Skeletal muscle tissue (tissue), 4 donors: ENCODE results near the gene XKR8. TPM values are rescaled to one million over a fixed set of nuclear protein-coding genes. Genes with fewer than 3 reads are reported as not detected.

ENCODE experiments used
- H3K27ac ChIP-seq: one replicate; pipeline ENCODE4 v1.7.0; 2013; ENCODE audit warnings: mild to moderate bottlenecking, low read depth, low read length, inconsistent platforms
- H3K27me3 ChIP-seq, 3 donors: one replicate each; pipeline ENCODE4 v1.7.0; 2013; ENCODE audit warnings: low read length in 3 of 3; ENCODE audit not compliant: control insufficient read depth in 3 of 3, insufficient read depth in 3 of 3
- H3K36me3 ChIP-seq, 3 donors: one replicate each; pipeline ENCODE4 v1.7.0; 2013; ENCODE audit warnings: low read length in 3 of 3; ENCODE audit not compliant: control insufficient read depth in 3 of 3, insufficient read depth in 3 of 3
- H3K4me1 ChIP-seq, 3 donors: one replicate each; pipeline ENCODE4 v1.7.0; 2013; ENCODE audit warnings: low read length in 3 of 3, mild to moderate bottlenecking in 3 of 3; ENCODE audit not compliant: control insufficient read depth in 3 of 3, insufficient read depth in 3 of 3
- H3K4me3 ChIP-seq, 3 donors: one replicate each; pipeline ENCODE4 v1.7.0; 2013; ENCODE audit warnings: low read length in 3 of 3
- H3K9ac ChIP-seq, 3 donors: one replicate each; pipeline ENCODE4 v1.7.0; 2013; ENCODE audit warnings: low read length in 3 of 3, mild to moderate bottlenecking in 3 of 3, moderate library complexity in 2 of 3, low read depth in 1 of 3
- H3K9me3 ChIP-seq, 3 donors: one replicate each; pipeline ENCODE4 v1.7.0; 2013; ENCODE audit warnings: low read length in 3 of 3; ENCODE audit not compliant: control insufficient read depth in 3 of 3
- total RNA-seq: library from RNA; depleted of rRNA; stranded (reverse); fragments of >200 nt; gene quantifications from one replicate; pipeline ENCODE4 v1.2.3, GENCODE V29; 2014
- donor health status: Osteomylitis.

XKR8 gene
- total RNA-seq, 1 donor from 2014 or later: 2.6 TPM

GRCh38 chr1:27936370-27936769, 23.4 kb upstream of the XKR8 start:
- no peak overlapping the region for H3K4me3 ChIP-seq
- H3K27me3 ChIP-seq: peaks cover 14 to 33% (median 17%) of the 10 kb centered on the region in 3 donors
- H3K9me3 ChIP-seq: no peaks in the 10 kb centered on the region
- no peak overlapping the region for H3K27ac ChIP-seq
- no peak overlapping the region for H3K9ac ChIP-seq
- peaks cover 0 to 9% (median 8%) of the 10 kb centered on the region in 3 donors for H3K4me1 ChIP-seq
- H3K36me3 ChIP-seq: no peaks in the 10 kb centered on the region

- H3K27ac ChIP-seq: no peak overlapping the region
- H3K36me3 ChIP-seq: no peaks in the 10 kb centered on the region
- H3K9ac ChIP-seq: no peak overlapping the region
- no peak overlapping the region for H3K4me3 ChIP-seq
- peaks cover 0 to 9% (median 8%) of the 10 kb centered on the region in 3 donors for H3K4me1 ChIP-seq
- no peaks in the 10 kb centered on the region for H3K9me3 ChIP-seq
- H3K27me3 ChIP-seq: peaks cover 14 to 33% (median 17%) of the 10 kb centered on the region in 3 donors
These were observed 22.3 kb upstream of the XKR8 start for GRCh38 chr1:27937524-27937836.

GRCh38 chr1:27938488-27938887, 21.3 kb upstream of the XKR8 start:
- H3K36me3 ChIP-seq: no peaks in the 10 kb centered on the region
- H3K27me3 ChIP-seq: peaks cover 14 to 33% (median 17%) of the 10 kb centered on the region in 3 donors
- no peak overlapping the region for H3K27ac ChIP-seq
- no peaks in the 10 kb centered on the region for H3K9me3 ChIP-seq
- H3K4me3 ChIP-seq: no peak overlapping the region
- H3K4me1 ChIP-seq: peaks cover 0 to 9% (median 8%) of the 10 kb centered on the region in 3 donors
- H3K9ac ChIP-seq: no peak overlapping the region

- H3K9me3 ChIP-seq: no peaks in the 10 kb centered on the region
- H3K27ac ChIP-seq: no peak overlapping the region
- H3K27me3 ChIP-seq: peaks cover 6 to 27% (median 13%) of the 10 kb centered on the region in 3 donors
These were observed 19.5 kb upstream of the XKR8 start for GRCh38 chr1:27940297-27940696.

GRCh38 chr1:27940870-27941560, 18.8 kb upstream of the XKR8 start:
- Histone ChIP-seq H3K27ac (no peak overlapping the region), H3K27me3 (peaks cover 0 to 22% (median 8%) of the 10 kb centered on the region in 3 donors), H3K4me1 (no peaks in the 10 kb centered on the region), H3K4me3 (no peak overlapping the region), H3K36me3 (no peaks in the 10 kb centered on the region), H3K9ac (no peak overlapping the region), H3K9me3 (no peaks in the 10 kb centered on the region)

More at GRCh38 chr1:27940297-27940696, 19.5 kb upstream of the XKR8 start:
- no peak overlapping the region for H3K4me3 ChIP-seq
- H3K36me3 ChIP-seq: no peaks in the 10 kb centered on the region
- peaks cover 0 to 4% (median under 1%) of the 10 kb centered on the region in 3 donors for H3K4me1 ChIP-seq
- H3K9ac ChIP-seq: no peak overlapping the region

GRCh38 chr1:27941671-27942540, 17.9 kb upstream of the XKR8 start:
- H3K9me3 ChIP-seq: no peaks in the 10 kb centered on the region
- no peak overlapping the region for H3K9ac ChIP-seq
- no peaks in the 10 kb centered on the region for H3K4me1 ChIP-seq
- no peak overlapping the region for H3K27ac ChIP-seq
- H3K27me3 ChIP-seq: peaks cover 0 to 17% (median 3%) of the 10 kb centered on the region in 3 donors
- no peak overlapping the region for H3K4me3 ChIP-seq
- no peaks in the 10 kb centered on the region for H3K36me3 ChIP-seq

GRCh38 chr1:27945020-27945419, 14.8 kb upstream of the XKR8 start:
- no peaks in the 10 kb centered on the region for H3K9me3 ChIP-seq
- H3K4me1 ChIP-seq: peaks cover 0 to 5% (median 0%) of the 10 kb centered on the region in 3 donors
- H3K4me3 ChIP-seq: no peak overlapping the region
- H3K36me3 ChIP-seq: no peaks in the 10 kb centered on the region
- H3K27me3 ChIP-seq: peaks cover 0 to 2% (median 0%) of the 10 kb centered on the region in 3 donors
- H3K9ac ChIP-seq: no peak overlapping the region
- no peak overlapping the region for H3K27ac ChIP-seq

- no peak overlapping the region for H3K4me3 ChIP-seq
- H3K9me3 ChIP-seq: no peaks in the 10 kb centered on the region
- H3K36me3 ChIP-seq: no peaks in the 10 kb centered on the region
- no peak overlapping the region for H3K9ac ChIP-seq
- H3K27me3 ChIP-seq: peaks cover 0 to 2% (median 0%) of the 10 kb centered on the region in 3 donors
- no peak overlapping the region for H3K27ac ChIP-seq
- peaks cover 0 to 5% (median 0%) of the 10 kb centered on the region in 3 donors for H3K4me1 ChIP-seq
These were observed 10.7 kb upstream of the XKR8 start for GRCh38 chr1:27949027-27949426.

GRCh38 chr1:27951396-27951795, 8.4 kb upstream of the XKR8 start:
- Histone ChIP-seq H3K27ac (no peak overlapping the region), H3K4me1 (peaks cover 0 to 5% (median 0%) of the 10 kb centered on the region in 3 donors), H3K9me3 (no peaks in the 10 kb centered on the region), H3K27me3 (no peaks in the 10 kb centered on the region), H3K36me3 (no peaks in the 10 kb centered on the region), H3K4me3 (no peak overlapping the region), H3K9ac (no peak overlapping the region)

GRCh38 chr1:27952147-27952546, 7.6 kb upstream of the XKR8 start:
- H3K27me3 ChIP-seq: no peaks in the 10 kb centered on the region
- H3K36me3 ChIP-seq: no peaks in the 10 kb centered on the region
- no peak overlapping the region for H3K27ac ChIP-seq
- H3K4me1 ChIP-seq: peaks cover 0 to 5% (median 0%) of the 10 kb centered on the region in 3 donors
- H3K4me3 ChIP-seq: no peak overlapping the region
- H3K9ac ChIP-seq: no peak overlapping the region
- no peaks in the 10 kb centered on the region for H3K9me3 ChIP-seq
